Measurements from ENCODE around the gene MKRN3.
"Not testable (repeated sequence)": the region's sequence is repeated elsewhere in the genome, so short reads cannot be mapped to it uniquely, and the experiment has no call there.

Gene MKRN3

GRCh38 chr15:23588268-23588667, 22.8 kb downstream of the MKRN3 start:
- no peak for DNase-seq (ENCODE audit: low read depth in 2 of 2)

GRCh38 chr15:23589012-23589411, 23.5 kb downstream of the MKRN3 start:
- DNase-seq (ENCODE audit: low read depth in 2 of 2): no peak

- DNase-seq (ENCODE audit: low read depth in 2 of 2): no peak
These were observed 28.8 kb downstream of the MKRN3 start for GRCh38 chr15:23594252-23594770.

GRCh38 chr15:23595368-23595767, 29.9 kb downstream of the MKRN3 start:
- DNase-seq (ENCODE audit: low read depth in 2 of 2): no peak

- DNase-seq (ENCODE audit: low read depth in 2 of 2): no peak
These were observed 31.3 kb downstream of the MKRN3 start for GRCh38 chr15:23596736-23597135.

DNA sequence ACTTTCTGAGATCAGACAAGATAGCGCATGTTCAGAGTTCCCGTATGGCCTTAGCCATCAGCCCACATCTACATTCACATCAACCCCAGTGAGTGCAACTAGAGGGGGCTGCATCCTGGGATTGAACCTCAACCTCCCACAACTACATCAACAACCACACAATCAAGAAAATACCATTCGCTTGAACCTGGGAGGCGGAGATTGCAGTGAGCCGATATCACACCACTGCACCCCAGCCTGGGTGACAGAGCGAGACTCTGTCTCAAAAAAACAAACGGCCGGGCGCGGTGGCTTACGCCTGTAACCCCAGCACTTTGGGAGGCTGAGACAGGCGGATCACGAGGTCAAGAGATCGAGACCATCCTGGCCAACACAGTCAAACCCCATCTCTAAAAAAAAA, 31.8 kb downstream of the MKRN3 start:
- not testable (repeated sequence) for DNase-seq (ENCODE audit: low read depth in 2 of 2)

- no peak for DNase-seq (ENCODE audit: low read depth in 2 of 2)
These were observed 33.6 kb downstream of the MKRN3 start for GRCh38 chr15:23599053-23599452.

DNA sequence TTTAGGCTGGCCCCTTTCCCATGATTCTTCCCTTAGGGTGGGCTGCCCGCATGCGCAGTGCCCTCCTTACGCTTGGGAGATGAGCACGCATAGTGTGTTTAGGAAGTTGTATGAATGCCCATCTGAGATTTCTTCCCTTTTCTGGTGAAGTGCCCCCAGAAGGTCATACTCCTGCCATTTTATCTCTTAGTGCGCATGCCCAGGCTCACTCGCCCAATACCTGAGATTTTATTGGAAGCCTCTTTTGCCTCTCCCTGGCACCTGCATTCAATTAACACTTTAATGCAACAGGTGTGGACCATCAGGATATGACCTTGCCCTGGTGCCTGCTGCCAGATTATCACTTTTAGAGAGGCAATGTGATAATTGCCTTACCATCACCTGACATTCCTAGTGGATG, 36.6 kb downstream of the MKRN3 start:
- DNase-seq (ENCODE audit: low read depth in 2 of 2): no peak

DNA sequence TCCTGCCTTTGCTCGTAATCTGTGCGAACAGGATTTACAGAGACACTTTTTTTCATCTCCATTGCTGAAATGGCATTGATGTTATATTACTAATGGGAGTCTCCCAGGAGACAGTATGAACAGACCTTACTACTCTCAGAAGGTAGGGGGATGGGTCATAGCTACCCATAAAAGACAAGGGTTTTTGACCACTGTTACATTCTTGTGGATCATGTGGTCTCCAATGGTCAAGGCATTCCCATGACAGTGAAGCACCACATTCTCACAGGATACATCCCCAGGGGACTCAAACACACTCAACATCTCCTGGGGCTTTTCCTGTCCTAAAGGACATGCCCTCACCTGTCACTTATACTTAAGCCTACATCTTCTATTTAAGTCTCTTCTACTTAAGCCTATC, 40.8 kb downstream of the MKRN3 start:
- no peak for DNase-seq (ENCODE audit: low read depth in 2 of 2)

DNA sequence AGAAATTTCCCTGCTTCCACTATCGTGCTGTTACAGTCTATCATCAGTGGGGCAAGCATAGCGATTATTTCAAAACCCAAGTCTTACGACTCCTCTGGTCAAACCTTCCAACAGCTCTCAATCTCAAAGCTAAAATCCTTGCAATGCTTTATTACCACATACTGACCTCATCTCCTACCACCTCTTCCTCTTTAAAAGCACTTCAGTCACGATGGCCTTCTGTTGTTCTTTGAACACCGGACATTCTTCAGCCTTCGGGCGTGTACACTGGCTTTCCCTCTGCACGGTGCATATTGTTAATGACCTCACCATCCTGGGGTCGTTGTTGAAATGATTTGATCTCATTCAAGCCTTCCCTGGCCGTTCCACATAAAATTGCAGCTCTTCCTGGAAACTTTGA, 51.1 kb downstream of the MKRN3 start:
- DNase-seq (ENCODE audit: low read depth in 2 of 2): no peak

Data from stimulated activated CD8-positive, alpha-beta memory T cell treated with anti-CD3 and anti-CD28 coated beads, Interleukin-15, amount 100 ng/mL, for 48 hours (primary cell).